ENCODE measurements around the gene CAPG. TPM values are rescaled to one million over a fixed set of nuclear protein-coding genes. Genes with fewer than 3 reads are reported as not detected.

CAPG gene
- total and polyA plus RNA-seq, 10 of the 15 experiments (the other 5 are each of a cell fraction or from before 2014, with no cell fraction given) = 26.3 to 192 (median 100) TPM

- ChIA-PET POLR2A (no interaction called here), RAD21 (ENCODE audit: unreplicated experiment) (interaction anchor here (7.7 kb wide), 1 partner anchor 163 kb away, joined by 60 read pairs; no protein-coding TSS in a partner anchor), CTCF (interaction anchor here (1.7 to 7.0 kb wide), 2 partner anchors 154 to 162 kb away, joined by 4 to 104 read pairs; no protein-coding TSS in a partner anchor), SMC1A (ENCODE audit: uncharacterized antibody, unreplicated experiment) (interaction anchor here (0.8 to 6.6 kb wide), 2 partner anchors 31 to 164 kb away, joined by 3 to 56 read pairs; partner anchors contain the start of gene SH2D6)
- Histone ChIP-seq H3K4me3 (no peak overlapping the region), H3K9ac (ENCODE audit: control insufficient read depth, insufficient read depth, low read length) (no peak overlapping the region), H4K20me1 (ENCODE audit: control insufficient read depth, insufficient read depth) (no peaks in the 10 kb centered on the region), H3K4me1 (ENCODE audit: control insufficient read depth, insufficient read depth, low read length) (peaks cover 7% of the 10 kb centered on the region), H3K27ac (ENCODE audit: control insufficient read depth, insufficient read depth) (no peak overlapping the region), H3K4me2 (ENCODE audit: control insufficient read depth, insufficient read depth) (no peak overlapping the region), H3K36me3 (ENCODE audit: control insufficient read depth in 2 of 2, insufficient read depth in 2 of 2, low read length in 1 of 2) (peaks cover 3 to 8% of the 10 kb centered on the region in 2 experiments), H2AFZ (ENCODE audit: control insufficient read depth, low read depth, low read length) (no peak overlapping the region), H3K27me3 (replicated peaks in 1 of 2; ENCODE audit: control insufficient read depth in 2 of 2, insufficient read depth in 2 of 2, low read length in 1 of 2) (no peaks in the 10 kb centered on the region), H3K9me3 (replicated peaks; ENCODE audit: control insufficient read depth, insufficient read depth, low read length) (no peaks in the 10 kb centered on the region), H3K79me2 (ENCODE audit: control insufficient read depth, insufficient read depth, low read length) (no peaks in the 10 kb centered on the region)
- intact Hi-C loops (cut with micrococcal nuclease; ENCODE audit: unreplicated experiment) (no loop called here), in situ Hi-C loops (cut with MboI) (no loop called here)
- ATAC-seq (no peak), FAIRE-seq (no peak), DNase-seq (ENCODE audit: low read depth, low spot score) (no peak)
- BruUV-seq (replicated peaks) = no TSS peak
- WGBS (ENCODE audit: insufficient coverage, insufficient replicate concordance, low lambda C conversion rate, missing lambda C conversion rate) = 98% methylated on average over 2 of the region's 2 CpGs
- no peak for TF ChIP-seq NFYA (IDR thresholded peaks at IDR 0.05; ENCODE audit: borderline replicate concordance, low read depth, low read length)
- no peak for TF ChIP-seq NFXL1 (IDR thresholded peaks at IDR 0.05; ENCODE audit: borderline replicate concordance)
- TF ChIP-seq RAD21 (IDR thresholded peaks at IDR 0.05; ENCODE audit: insufficient read depth, low read depth, low read length) = no peak
- no peak for TF ChIP-seq SPI1 (IDR thresholded peaks at IDR 0.05; ENCODE audit: borderline replicate concordance, insufficient read depth, low read depth, low read length)
- no peak for TF ChIP-seq RBBP5 (conservative IDR thresholded peaks at IDR 0.05)
- no peak for TF ChIP-seq KDM1A (IDR thresholded peaks at IDR 0.05; ENCODE audit: borderline replicate concordance)
- no peak for TF ChIP-seq SIN3A (IDR thresholded peaks at IDR 0.05; ENCODE audit: low read depth, low read length)
Observed at GRCh38 chr2:85387754-85388153, 22.4 kb downstream of the CAPG start.

GRCh38 chr2:85385746-85386145 is 24.4 kb downstream of the CAPG start:
- intact Hi-C loops (cut with micrococcal nuclease; ENCODE audit: unreplicated experiment) = no loop called here
- in situ Hi-C loops (cut with MboI) = no loop called here
- POLR2A ChIA-PET = interaction anchor here (0.7 to 0.9 kb wide), 2 partner anchors 15 to 20 kb away, joined by 3 to 6 read pairs; no protein-coding TSS in a partner anchor

More at GRCh38 chr2:85385746-85386145, 24.4 kb downstream of the CAPG start:
- BruUV-seq (replicated peaks) = no TSS peak
- ChIA-PET SMC1A (ENCODE audit: uncharacterized antibody, unreplicated experiment) (no interaction called here), CTCF (interaction anchor here (0.6 to 1.1 kb wide), 2 partner anchors 34 to 208 kb away, joined by 3 read pairs; no protein-coding TSS in a partner anchor), RAD21 (ENCODE audit: unreplicated experiment) (no interaction called here)
- FAIRE-seq (no peak), ATAC-seq (no peak), DNase-seq (ENCODE audit: low read depth, low spot score) (no peak)
- 100% methylated on average over 2 of the region's 2 CpGs for WGBS (ENCODE audit: insufficient coverage, insufficient replicate concordance, low lambda C conversion rate, missing lambda C conversion rate)
- H3K4me3 ChIP-seq = no peak overlapping the region
- no peak overlapping the region for H3K27ac ChIP-seq (ENCODE audit: control insufficient read depth, insufficient read depth)
- no peak overlapping the region for H3K4me2 ChIP-seq (ENCODE audit: control insufficient read depth, insufficient read depth)
- TF ChIP-seq PAX8 (IDR thresholded peaks at IDR 0.05) = no peak
- TF ChIP-seq ZNF274 (IDR thresholded peaks at IDR 0.05; ENCODE audit: insufficient read depth, insufficient read length) = no peak
- TF ChIP-seq ZNF622 (IDR thresholded peaks at IDR 0.05) = no peak
- TF ChIP-seq ETV6 (conservative IDR thresholded peaks at IDR 0.05 in 1 of 2, IDR thresholded peaks at IDR 0.05 in 1 of 2; ENCODE audit: borderline replicate concordance in 1 of 2, low read depth in 1 of 2) = no peak
- TF ChIP-seq BCL3 (IDR thresholded peaks at IDR 0.05; ENCODE audit: borderline replicate concordance, insufficient read depth, low read depth, low read length, poor library complexity, severe bottlenecking) = no peak
- TF ChIP-seq NFYA (IDR thresholded peaks at IDR 0.05; ENCODE audit: borderline replicate concordance, low read depth, low read length) = no peak
- no peak for TF ChIP-seq PML (IDR thresholded peaks at IDR 0.05; ENCODE audit: low read length)
- no peak for TF ChIP-seq RELA (IDR thresholded peaks at IDR 0.05; ENCODE audit: borderline replicate concordance, partially characterized antibody)
- no peak for TF ChIP-seq HDAC2 (IDR thresholded peaks at IDR 0.05)
- no peak overlapping the region for H2AFZ ChIP-seq (ENCODE audit: control insufficient read depth, low read depth, low read length)
- no peaks in the 10 kb centered on the region for H3K27me3 ChIP-seq (replicated peaks in 1 of 2; ENCODE audit: control insufficient read depth in 2 of 2, insufficient read depth in 2 of 2, low read length in 1 of 2)
- no peaks in the 10 kb centered on the region for H3K4me1 ChIP-seq (ENCODE audit: control insufficient read depth, insufficient read depth, low read length)
- H3K9ac ChIP-seq (ENCODE audit: control insufficient read depth, insufficient read depth, low read length) = no peak overlapping the region
- H4K20me1 ChIP-seq (ENCODE audit: control insufficient read depth, insufficient read depth) = no peaks in the 10 kb centered on the region
- H3K9me3 ChIP-seq (replicated peaks; ENCODE audit: control insufficient read depth, insufficient read depth, low read length) = no peaks in the 10 kb centered on the region
- H3K79me2 ChIP-seq (ENCODE audit: control insufficient read depth, insufficient read depth, low read length) = no peaks in the 10 kb centered on the region
- H3K36me3 ChIP-seq (ENCODE audit: control insufficient read depth in 2 of 2, insufficient read depth in 2 of 2, low read length in 1 of 2) = peaks cover 3 to 4% of the 10 kb centered on the region in 2 experiments
